Measurements from ENCODE around the gene ZFYVE9. TPM values are rescaled to one million over a fixed set of nuclear protein-coding genes. Genes with fewer than 3 reads are reported as not detected.

ZFYVE9 gene
- total and polyA plus RNA-seq, 2 donors from 2014 or later = 10.5 to 18.9 TPM

GRCh38 chr1:52153010-52153409 is 11.1 kb downstream of the ZFYVE9 start:
- Histone ChIP-seq H3K4me3 (ENCODE audit: low read length in 3 of 3) (no peak overlapping the region), H3K9me3 (ENCODE audit: control insufficient read depth in 2 of 3, insufficient read depth in 1 of 3, low read length in 3 of 3) (no peaks in the 10 kb centered on the region), H3K9ac (ENCODE audit: low read length in 3 of 3) (no peak overlapping the region), H3K36me3 (ENCODE audit: control insufficient read depth in 2 of 3, insufficient read depth in 3 of 3, low read length in 3 of 3) (no peaks in the 10 kb centered on the region), H3K27me3 (ENCODE audit: control insufficient read depth, insufficient read depth, low read length) (no peaks in the 10 kb centered on the region), H3K4me1 (ENCODE audit: control insufficient read depth in 2 of 3, insufficient read depth in 2 of 3, low read depth in 1 of 3, low read length in 3 of 3) (no peaks in the 10 kb centered on the region), H3K27ac (ENCODE audit: low read depth in 2 of 2, low read length in 2 of 2) (no peak overlapping the region)
- no peak for TF ChIP-seq CTCF (IDR thresholded peaks at IDR 0.05; ENCODE audit: borderline replicate concordance, extremely low read depth, insufficient read depth)
- DNase-seq (no peak), FAIRE-seq (no peak)
- intact Hi-C loops (cut with DNase I) = no loop called here

- no peak for FAIRE-seq
Observed at GRCh38 chr1:52153898-52154297, 12.0 kb downstream of the ZFYVE9 start.

GRCh38 chr1:52156460-52156859 is 14.6 kb downstream of the ZFYVE9 start:
- Histone ChIP-seq H3K36me3 (ENCODE audit: control insufficient read depth in 2 of 3, insufficient read depth in 3 of 3, low read length in 3 of 3) (no peaks in the 10 kb centered on the region), H3K27me3 (ENCODE audit: control insufficient read depth, insufficient read depth, low read length) (no peaks in the 10 kb centered on the region), H3K4me1 (ENCODE audit: control insufficient read depth in 2 of 3, insufficient read depth in 2 of 3, low read depth in 1 of 3, low read length in 3 of 3) (peaks cover 0 to 2% (median 0%) of the 10 kb centered on the region in 3 donors), H3K27ac (ENCODE audit: low read depth in 2 of 2, low read length in 2 of 2) (no peak overlapping the region), H3K9ac (ENCODE audit: low read length in 3 of 3) (no peak overlapping the region), H3K9me3 (ENCODE audit: control insufficient read depth in 2 of 3, insufficient read depth in 1 of 3, low read length in 3 of 3) (no peaks in the 10 kb centered on the region), H3K4me3 (ENCODE audit: low read length in 3 of 3) (no peak overlapping the region)
- intact Hi-C loops (cut with DNase I) = no loop called here
- FAIRE-seq = no peak
- DNase-seq = no peak
- TF ChIP-seq CTCF (IDR thresholded peaks at IDR 0.05; ENCODE audit: borderline replicate concordance, extremely low read depth, insufficient read depth) = no peak

More at GRCh38 chr1:52153898-52154297, 12.0 kb downstream of the ZFYVE9 start:
- Histone ChIP-seq H3K27me3 (ENCODE audit: control insufficient read depth, insufficient read depth, low read length) (no peaks in the 10 kb centered on the region), H3K9me3 (ENCODE audit: control insufficient read depth in 2 of 3, insufficient read depth in 1 of 3, low read length in 3 of 3) (no peaks in the 10 kb centered on the region), H3K36me3 (ENCODE audit: control insufficient read depth in 2 of 3, insufficient read depth in 3 of 3, low read length in 3 of 3) (no peaks in the 10 kb centered on the region), H3K27ac (ENCODE audit: low read depth in 2 of 2, low read length in 2 of 2) (no peak overlapping the region), H3K4me3 (ENCODE audit: low read length in 3 of 3) (no peak overlapping the region), H3K9ac (ENCODE audit: low read length in 3 of 3) (no peak overlapping the region), H3K4me1 (ENCODE audit: control insufficient read depth in 2 of 3, insufficient read depth in 2 of 3, low read depth in 1 of 3, low read length in 3 of 3) (peaks cover 0 to 2% (median 0%) of the 10 kb centered on the region in 3 donors)
- no peak for TF ChIP-seq CTCF (IDR thresholded peaks at IDR 0.05; ENCODE audit: borderline replicate concordance, extremely low read depth, insufficient read depth)
- intact Hi-C loops (cut with DNase I) = no loop called here
- no peak for DNase-seq

GRCh38 chr1:52157582-52157981 is 15.7 kb downstream of the ZFYVE9 start:
- no peak overlapping the region for H3K4me3 ChIP-seq (ENCODE audit: low read length in 3 of 3)
- FAIRE-seq (no peak), DNase-seq (no peak)
- H3K9me3 ChIP-seq (ENCODE audit: control insufficient read depth in 2 of 3, insufficient read depth in 1 of 3, low read length in 3 of 3) = no peaks in the 10 kb centered on the region
- intact Hi-C loops (cut with DNase I) = no loop called here
- no peak for TF ChIP-seq CTCF (IDR thresholded peaks at IDR 0.05; ENCODE audit: borderline replicate concordance, extremely low read depth, insufficient read depth)
- no peak overlapping the region for H3K27ac ChIP-seq (ENCODE audit: low read depth in 2 of 2, low read length in 2 of 2)
- peaks cover 0 to 2% (median 0%) of the 10 kb centered on the region in 3 donors for H3K4me1 ChIP-seq (ENCODE audit: control insufficient read depth in 2 of 3, insufficient read depth in 2 of 3, low read depth in 1 of 3, low read length in 3 of 3)
- H3K27me3 ChIP-seq (ENCODE audit: control insufficient read depth, insufficient read depth, low read length) = no peaks in the 10 kb centered on the region
- no peaks in the 10 kb centered on the region for H3K36me3 ChIP-seq (ENCODE audit: control insufficient read depth in 2 of 3, insufficient read depth in 3 of 3, low read length in 3 of 3)
- H3K9ac ChIP-seq (ENCODE audit: low read length in 3 of 3) = no peak overlapping the region
